ENCODE data around the gene UBL4B.

UBL4B gene

DNA sequence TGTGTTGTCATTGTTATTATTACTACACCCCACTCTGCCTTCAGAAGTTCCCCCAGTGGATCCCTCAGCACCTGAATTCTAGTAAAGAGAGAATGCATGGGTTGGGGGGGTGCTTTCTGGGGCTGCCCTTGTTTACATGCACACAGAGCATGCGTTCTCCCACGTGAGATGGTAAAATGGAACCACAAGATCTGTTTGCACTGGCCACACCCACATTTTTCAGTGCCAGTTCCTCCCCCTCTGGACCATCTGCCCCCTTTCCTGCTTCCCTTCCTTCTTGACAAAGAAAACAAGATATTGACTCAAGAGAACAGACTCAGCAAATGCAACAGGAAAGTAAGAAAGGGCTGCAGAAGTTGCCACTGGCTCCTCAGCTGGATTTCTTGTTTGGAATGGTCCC lies 46.9 kb downstream of the UBL4B start:
- no peak for DNase-seq

DNA sequence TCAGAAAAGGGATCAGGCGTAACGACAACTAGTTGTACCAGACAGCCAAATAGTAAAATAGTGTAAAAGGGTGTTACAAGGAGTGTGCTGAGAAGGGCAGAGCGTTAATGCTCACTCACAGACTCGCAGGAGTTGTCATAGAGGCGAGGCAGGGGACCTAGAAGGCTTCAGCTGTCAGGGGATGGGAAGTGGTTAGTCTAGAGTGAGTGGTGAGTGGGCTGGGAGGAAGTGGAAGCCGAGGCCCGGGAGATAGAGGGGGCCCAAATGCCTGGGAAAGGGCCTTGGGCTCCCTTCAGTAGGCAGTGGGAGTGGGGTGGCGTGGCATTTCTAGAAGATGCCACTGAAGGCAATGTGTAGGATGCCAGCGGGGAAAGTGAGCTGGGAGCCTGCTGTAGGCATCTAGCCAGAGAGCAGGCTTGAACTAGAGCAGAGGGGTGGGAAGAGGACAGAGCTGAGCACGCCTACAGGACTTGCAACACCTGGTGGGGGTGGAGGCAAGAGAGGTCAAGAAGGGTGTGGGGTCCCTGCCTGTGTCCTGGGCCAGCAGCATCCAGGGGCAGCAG lies 48.4 kb downstream of the UBL4B start:
- DNase-seq: no peak

GRCh38 chr1:110161165-110161564 lies 48.9 kb downstream of the UBL4B start:
- no peak for DNase-seq

DNA sequence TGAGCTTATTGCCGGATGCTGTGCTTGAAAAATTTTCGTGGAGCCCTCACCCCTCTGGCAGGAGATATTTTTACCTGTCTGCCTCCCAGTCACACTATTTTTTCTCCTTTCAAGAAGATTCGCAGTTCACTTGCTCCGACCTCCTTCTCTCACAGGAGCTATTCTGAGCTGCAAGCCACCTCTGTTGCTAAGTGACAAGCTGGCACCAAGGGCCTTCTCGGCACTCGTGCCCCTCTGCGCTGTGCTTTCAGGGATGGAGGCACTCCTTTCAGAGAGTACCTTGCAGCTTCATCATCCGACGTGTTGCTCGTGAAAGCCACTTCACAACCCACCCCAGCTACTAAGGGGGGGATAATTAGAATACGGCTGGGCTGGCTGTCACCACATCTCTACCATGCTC lies 49.6 kb downstream of the UBL4B start:
- DNase-seq: no peak
